Mucosa of rectum (tissue), 2 donors: ENCODE data around the gene ZBED3.

Experiments
- H3K27ac ChIP-seq, 2 donors: one replicate each; pipeline ENCODE4 v1.7.0; 2013; ENCODE audit warnings: inconsistent platforms in 2 of 2, low read depth in 2 of 2, low read length in 2 of 2
- H3K27me3 ChIP-seq, 2 donors: one replicate each; pipeline ENCODE4 v1.7.0; 2013; ENCODE audit warnings: low read length in 2 of 2; ENCODE audit not compliant: control insufficient read depth in 2 of 2, insufficient read depth in 2 of 2
- H3K36me3 ChIP-seq, 2 donors: one replicate each; pipeline ENCODE4 v1.7.0; 2013; ENCODE audit warnings: low read length in 2 of 2; ENCODE audit not compliant: control insufficient read depth in 2 of 2, insufficient read depth in 2 of 2
- H3K4me1 ChIP-seq, 2 donors: one replicate each; pipeline ENCODE4 v1.7.0; 2013; ENCODE audit warnings: low read length in 2 of 2, mild to moderate bottlenecking in 1 of 2; ENCODE audit not compliant: control insufficient read depth in 2 of 2, insufficient read depth in 2 of 2
- H3K4me3 ChIP-seq, 2 donors: one replicate each; pipeline ENCODE4 v1.7.0; 2013; ENCODE audit warnings: low read length in 2 of 2
- H3K9ac ChIP-seq, 2 donors: one replicate each; pipeline ENCODE4 v1.7.0; 2013; ENCODE audit warnings: low read length in 2 of 2, low read depth in 1 of 2, mild to moderate bottlenecking in 1 of 2
- H3K9me3 ChIP-seq, 2 donors: one replicate each; pipeline ENCODE4 v1.7.0; 2013; ENCODE audit warnings: low read length in 2 of 2; ENCODE audit not compliant: control insufficient read depth in 2 of 2
- donor health status: healthy.
- donor health status: Normal muscosa, but diverticular disease.

Gene ZBED3

GRCh38 chr5:77104813-77105212 is 17.7 kb upstream of the ZBED3 start:
- Histone ChIP-seq H3K4me3 (no peak overlapping the region), H3K9me3 (no peaks in the 10 kb centered on the region), H3K9ac (no peak overlapping the region), H3K27me3 (no peaks in the 10 kb centered on the region), H3K27ac (no peak overlapping the region), H3K4me1 (no peaks in the 10 kb centered on the region), H3K36me3 (no peaks in the 10 kb centered on the region)

GRCh38 chr5:77103457-77103856 is 16.4 kb upstream of the ZBED3 start:
- no peaks in the 10 kb centered on the region for H3K4me1 ChIP-seq
- no peak overlapping the region for H3K27ac ChIP-seq

GRCh38 chr5:77102549-77102948 is 15.5 kb upstream of the ZBED3 start:
- Histone ChIP-seq H3K4me1 (no peaks in the 10 kb centered on the region), H3K36me3 (no peaks in the 10 kb centered on the region), H3K9ac (no peak overlapping the region), H3K27me3 (no peaks in the 10 kb centered on the region), H3K9me3 (no peaks in the 10 kb centered on the region), H3K27ac (no peak overlapping the region), H3K4me3 (no peak overlapping the region)

More at GRCh38 chr5:77103457-77103856, 16.4 kb upstream of the ZBED3 start:
- no peak overlapping the region for H3K4me3 ChIP-seq
- H3K36me3 ChIP-seq = no peaks in the 10 kb centered on the region
- H3K9ac ChIP-seq = no peak overlapping the region
- no peaks in the 10 kb centered on the region for H3K9me3 ChIP-seq
- no peaks in the 10 kb centered on the region for H3K27me3 ChIP-seq

- Histone ChIP-seq H3K9ac (no peak overlapping the region), H3K27ac (no peak overlapping the region), H3K4me1 (no peaks in the 10 kb centered on the region), H3K9me3 (no peaks in the 10 kb centered on the region), H3K4me3 (no peak overlapping the region), H3K27me3 (no peaks in the 10 kb centered on the region), H3K36me3 (no peaks in the 10 kb centered on the region)
Measured at GRCh38 chr5:77101298-77101697, 14.2 kb upstream of the ZBED3 start.

- no peak overlapping the region for H3K4me3 ChIP-seq
- H3K9ac ChIP-seq = no peak overlapping the region
- no peaks in the 10 kb centered on the region for H3K9me3 ChIP-seq
- no peak overlapping the region for H3K27ac ChIP-seq
- no peaks in the 10 kb centered on the region for H3K36me3 ChIP-seq
- no peaks in the 10 kb centered on the region for H3K27me3 ChIP-seq
- H3K4me1 ChIP-seq = no peaks in the 10 kb centered on the region
Measured at GRCh38 chr5:77095189-77095588, 8.1 kb upstream of the ZBED3 start.

GRCh38 chr5:77087484-77088261 is 588 bp upstream of the ZBED3 start:
- Histone ChIP-seq H3K4me3 (peak overlapping the region; percentile 91 to 94), H3K4me1 (peaks cover 11 to 13% of the 10 kb centered on the region in 2 donors), H3K9me3 (no peaks in the 10 kb centered on the region), H3K9ac (peak overlapping the region; percentile 58 to 89), H3K36me3 (no peaks in the 10 kb centered on the region), H3K27ac (peak overlapping the region; percentile 83 to 85), H3K27me3 (no peaks in the 10 kb centered on the region)

- H3K4me3 ChIP-seq = peak overlapping the region; percentile 91 to 94
- peak overlapping the region; percentile 58 to 89 for H3K9ac ChIP-seq
Measured at GRCh38 chr5:77086368-77086688, 757 bp downstream of the ZBED3 start.

GRCh38 chr5:77083088-77083487 is 4.0 kb downstream of the ZBED3 start:
- Histone ChIP-seq H3K27ac (no peak overlapping the region), H3K9ac (no peak overlapping the region), H3K27me3 (no peaks in the 10 kb centered on the region), H3K9me3 (no peaks in the 10 kb centered on the region), H3K4me3 (no peak overlapping the region), H3K36me3 (peaks cover 0 to 2% of the 10 kb centered on the region in 2 donors), H3K4me1 (peaks cover 9 to 11% of the 10 kb centered on the region in 2 donors)

More at GRCh38 chr5:77086368-77086688, 757 bp downstream of the ZBED3 start:
- Histone ChIP-seq H3K27me3 (no peaks in the 10 kb centered on the region), H3K36me3 (no peaks in the 10 kb centered on the region), H3K9me3 (no peaks in the 10 kb centered on the region), H3K27ac (peak overlapping the region; percentile 83 to 85), H3K4me1 (peaks cover 11 to 13% of the 10 kb centered on the region in 2 donors)

GRCh38 chr5:77082280-77082679 is 4.8 kb downstream of the ZBED3 start:
- Histone ChIP-seq H3K9ac (no peak overlapping the region), H3K27me3 (no peaks in the 10 kb centered on the region), H3K27ac (no peak overlapping the region), H3K9me3 (no peaks in the 10 kb centered on the region), H3K36me3 (peaks cover 0 to 2% of the 10 kb centered on the region in 2 donors), H3K4me1 (peaks cover under 1 to 3% of the 10 kb centered on the region in 2 donors), H3K4me3 (no peak overlapping the region)

- no peak overlapping the region for H3K27ac ChIP-seq
- no peak overlapping the region for H3K4me3 ChIP-seq
- H3K36me3 ChIP-seq = peaks cover 0 to 2% of the 10 kb centered on the region in 2 donors
- no peak overlapping the region for H3K9ac ChIP-seq
- no peaks in the 10 kb centered on the region for H3K27me3 ChIP-seq
- H3K9me3 ChIP-seq = no peaks in the 10 kb centered on the region
- no peaks in the 10 kb centered on the region for H3K4me1 ChIP-seq
Measured at GRCh38 chr5:77080905-77081304, 6.2 kb downstream of the ZBED3 start.
